ENCODE results near the gene C1QTNF1. TPM values are rescaled to one million over a fixed set of nuclear protein-coding genes. Genes with fewer than 3 reads are reported as not detected.

The C1QTNF1 gene
- polyA plus RNA-seq, 1 of the 3 experiments (the other 2 are of a cell fraction): 14.3 TPM

DNA sequence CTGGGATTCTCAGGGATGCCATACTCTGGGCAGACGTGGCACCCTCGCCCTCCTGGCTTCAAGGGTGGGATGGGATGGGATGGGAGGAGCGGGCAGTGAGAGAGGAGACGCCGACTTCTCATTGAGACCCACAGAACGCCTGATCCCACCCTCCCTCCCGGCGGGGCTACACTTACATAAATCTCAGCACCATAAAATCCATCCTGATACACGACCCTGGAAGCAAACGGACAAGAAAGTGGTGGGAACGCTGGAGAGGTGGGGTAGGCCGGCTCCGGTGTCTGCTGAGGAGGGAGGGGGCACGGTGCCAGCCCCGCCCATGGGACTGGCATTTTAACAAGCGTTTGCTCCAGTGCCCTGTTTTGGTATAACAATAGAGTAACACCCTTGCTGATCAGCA is 72.5 kb downstream of the C1QTNF1 start:
- ChIA-PET CTCF (interaction anchor here (1.8 to 45.1 kb wide), 3 partner anchors 10 to 293 kb away, joined by 5 to 1305 read pairs (median 364); no protein-coding TSS in a partner anchor), POLR2A (no interaction called here)
- Histone ChIP-seq H3K27ac (ENCODE audit: low read depth in 2 of 2, low read length in 1 of 2) (no peak overlapping the region), H3K9me2 (no peaks in the 10 kb centered on the region), H3K79me2 (ENCODE audit: insufficient read depth) (no peaks in the 10 kb centered on the region), H4K20me1 (ENCODE audit: insufficient read depth) (no peaks in the 10 kb centered on the region), H2AFZ (ENCODE audit: low read depth) (no peak overlapping the region), H3F3A (replicated peaks; ENCODE audit: insufficient read depth) (no peaks in the 10 kb centered on the region), H3K9me3 (no peaks in the 10 kb centered on the region), H3K4me1 (ENCODE audit: control insufficient read depth in 1 of 2, insufficient read depth in 2 of 2, low read depth in 1 of 2, low read length in 1 of 2) (no peaks in the 10 kb centered on the region; a peak in 1 of 4 replicates), H3K27me3 (ENCODE audit: insufficient read depth) (peaks cover 47% of the 10 kb centered on the region), H3K9ac (no peak overlapping the region), H3K36me3 (replicated peaks in 1 of 2; ENCODE audit: control insufficient read depth in 1 of 2, insufficient read depth in 2 of 2, low read length in 1 of 2) (no peaks in the 10 kb centered on the region), H3K4me3 (ENCODE audit: low read depth in 2 of 2, low read length in 1 of 2) (no peak overlapping the region), H3K4me2 (no peak overlapping the region)
- TF ChIP-seq RXRA (IDR thresholded peaks at IDR 0.05; ENCODE audit: borderline replicate concordance, low read depth): no peak
- WGBS (ENCODE audit: low lambda C conversion rate): 61% methylated on average over 12 of the region's 16 CpGs
- DNase-seq: no peak

DNA sequence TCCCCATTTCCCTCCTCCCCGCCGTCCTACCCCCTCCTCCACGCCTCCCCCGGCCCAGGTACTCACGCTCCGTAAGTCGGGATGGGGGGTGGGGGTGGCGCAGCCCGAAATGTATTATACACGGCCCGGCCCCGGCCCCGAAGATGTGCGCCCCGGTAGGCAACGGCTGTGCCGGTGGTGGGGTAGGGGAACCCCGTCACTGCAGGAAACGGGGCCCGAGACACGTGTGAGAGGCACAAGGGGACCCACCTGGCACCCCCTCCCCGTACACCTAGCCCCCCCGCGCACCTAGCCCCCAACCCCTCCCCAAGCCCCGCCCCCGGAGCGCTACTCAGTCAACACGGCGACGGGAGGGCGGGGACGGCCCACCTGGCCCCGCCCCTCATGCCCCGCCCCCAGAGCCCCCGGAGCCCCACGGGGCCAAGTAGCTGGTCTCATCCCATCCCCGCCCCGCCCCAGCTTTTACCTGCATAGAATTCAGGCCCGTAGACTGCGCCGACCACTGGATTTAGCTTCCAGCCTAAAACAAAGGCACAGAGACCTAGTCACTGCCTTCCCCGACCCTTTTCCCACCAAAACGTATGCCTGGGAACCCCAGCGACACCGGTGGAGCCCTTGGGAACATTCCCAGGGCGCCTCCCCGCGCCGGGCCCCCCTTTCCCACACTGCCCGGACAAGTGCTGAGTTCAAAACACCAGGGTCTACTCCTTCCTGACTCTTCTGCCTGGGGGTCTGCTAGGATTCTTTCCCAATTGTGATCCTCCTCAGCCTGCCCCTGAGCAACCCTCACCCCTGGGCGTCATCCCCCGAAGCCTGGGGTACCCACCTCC is 73.5 kb downstream of the C1QTNF1 start:
- CTCF ChIA-PET: interaction anchor here (0.9 to 45.1 kb wide), 7 partner anchors 11 to 303 kb away, joined by 3 to 1305 read pairs (median 5); no protein-coding TSS in a partner anchor

More for the DNA sequence above, 73.5 kb downstream of the C1QTNF1 start:
- Histone ChIP-seq H3K9ac (no peak overlapping the region), H3K27me3 (ENCODE audit: insufficient read depth) (peaks cover 47% of the 10 kb centered on the region), H3K9me2 (no peaks in the 10 kb centered on the region), H4K20me1 (ENCODE audit: insufficient read depth) (no peaks in the 10 kb centered on the region), H3K4me3 (ENCODE audit: low read depth in 2 of 2, low read length in 1 of 2) (no peak overlapping the region), H3F3A (replicated peaks; ENCODE audit: insufficient read depth) (no peaks in the 10 kb centered on the region), H3K4me2 (no peak overlapping the region), H3K79me2 (ENCODE audit: insufficient read depth) (no peaks in the 10 kb centered on the region), H3K4me1 (ENCODE audit: control insufficient read depth in 1 of 2, insufficient read depth in 2 of 2, low read depth in 1 of 2, low read length in 1 of 2) (no peaks in the 10 kb centered on the region; a peak in 1 of 4 replicates), H3K36me3 (replicated peaks in 1 of 2; ENCODE audit: control insufficient read depth in 1 of 2, insufficient read depth in 2 of 2, low read length in 1 of 2) (no peaks in the 10 kb centered on the region), H3K27ac (ENCODE audit: low read depth in 2 of 2, low read length in 1 of 2) (no peak overlapping the region), H3K9me3 (no peaks in the 10 kb centered on the region), H2AFZ (ENCODE audit: low read depth) (no peak overlapping the region)
- 17% methylated on average over 36 of the region's 52 CpGs for WGBS (ENCODE audit: low lambda C conversion rate)
- DNase-seq: peak; percentile 70
- TF ChIP-seq, protein P1, sequence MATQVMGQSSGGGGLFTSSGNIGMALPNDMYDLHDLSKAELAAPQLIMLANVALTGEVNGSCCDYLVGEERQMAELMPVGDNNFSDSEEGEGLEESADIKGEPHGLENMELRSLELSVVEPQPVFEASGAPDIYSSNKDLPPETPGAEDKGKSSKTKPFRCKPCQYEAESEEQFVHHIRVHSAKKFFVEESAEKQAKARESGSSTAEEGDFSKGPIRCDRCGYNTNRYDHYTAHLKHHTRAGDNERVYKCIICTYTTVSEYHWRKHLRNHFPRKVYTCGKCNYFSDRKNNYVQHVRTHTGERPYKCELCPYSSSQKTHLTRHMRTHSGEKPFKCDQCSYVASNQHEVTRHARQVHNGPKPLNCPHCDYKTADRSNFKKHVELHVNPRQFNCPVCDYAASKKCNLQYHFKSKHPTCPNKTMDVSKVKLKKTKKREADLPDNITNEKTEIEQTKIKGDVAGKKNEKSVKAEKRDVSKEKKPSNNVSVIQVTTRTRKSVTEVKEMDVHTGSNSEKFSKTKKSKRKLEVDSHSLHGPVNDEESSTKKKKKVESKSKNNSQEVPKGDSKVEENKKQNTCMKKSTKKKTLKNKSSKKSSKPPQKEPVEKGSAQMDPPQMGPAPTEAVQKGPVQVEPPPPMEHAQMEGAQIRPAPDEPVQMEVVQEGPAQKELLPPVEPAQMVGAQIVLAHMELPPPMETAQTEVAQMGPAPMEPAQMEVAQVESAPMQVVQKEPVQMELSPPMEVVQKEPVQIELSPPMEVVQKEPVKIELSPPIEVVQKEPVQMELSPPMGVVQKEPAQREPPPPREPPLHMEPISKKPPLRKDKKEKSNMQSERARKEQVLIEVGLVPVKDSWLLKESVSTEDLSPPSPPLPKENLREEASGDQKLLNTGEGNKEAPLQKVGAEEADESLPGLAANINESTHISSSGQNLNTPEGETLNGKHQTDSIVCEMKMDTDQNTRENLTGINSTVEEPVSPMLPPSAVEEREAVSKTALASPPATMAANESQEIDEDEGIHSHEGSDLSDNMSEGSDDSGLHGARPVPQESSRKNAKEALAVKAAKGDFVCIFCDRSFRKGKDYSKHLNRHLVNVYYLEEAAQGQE (IDR thresholded peaks at IDR 0.05; ENCODE audit: low read depth, low read length): no peak
- no peak for TF ChIP-seq FOXJ3 (CRISPR knock-in tag; IDR thresholded peaks at IDR 0.05)
- TF ChIP-seq SMC3 (IDR thresholded peaks at IDR 0.05; ENCODE audit: low read depth, low read length): no peak
- no peak for TF ChIP-seq MXI1 (IDR thresholded peaks at IDR 0.05; ENCODE audit: low read depth, low read length)
- TF ChIP-seq NRF1 (IDR thresholded peaks at IDR 0.05; ENCODE audit: low read depth, low read length): no peak
- no peak for TF ChIP-seq RXRA (IDR thresholded peaks at IDR 0.05; ENCODE audit: borderline replicate concordance, low read depth)
- TF ChIP-seq ELF1 (IDR thresholded peaks at IDR 0.05): no peak
- TF ChIP-seq EP300 (IDR thresholded peaks at IDR 0.05; ENCODE audit: borderline replicate concordance in 1 of 2, low read depth in 1 of 2, low read length in 1 of 2): no peak
- no peak for TF ChIP-seq MAX (IDR thresholded peaks at IDR 0.05; ENCODE audit: low read depth)
- no peak for TF ChIP-seq GABPA (IDR thresholded peaks at IDR 0.05; ENCODE audit: low read depth)
- TF ChIP-seq TCF12 (IDR thresholded peaks at IDR 0.05): no peak
- TF ChIP-seq GATA2 (CRISPR knock-in tag; IDR thresholded peaks at IDR 0.05): no peak
- no peak for TF ChIP-seq NFIC (IDR thresholded peaks at IDR 0.05; ENCODE audit: borderline replicate concordance)
- TF ChIP-seq POLR2AphosphoS5 (IDR thresholded peaks at IDR 0.05; ENCODE audit: low read depth, low read length): no peak
- no peak for TF ChIP-seq JUND (IDR thresholded peaks at IDR 0.05)
- TF ChIP-seq, protein P2, sequence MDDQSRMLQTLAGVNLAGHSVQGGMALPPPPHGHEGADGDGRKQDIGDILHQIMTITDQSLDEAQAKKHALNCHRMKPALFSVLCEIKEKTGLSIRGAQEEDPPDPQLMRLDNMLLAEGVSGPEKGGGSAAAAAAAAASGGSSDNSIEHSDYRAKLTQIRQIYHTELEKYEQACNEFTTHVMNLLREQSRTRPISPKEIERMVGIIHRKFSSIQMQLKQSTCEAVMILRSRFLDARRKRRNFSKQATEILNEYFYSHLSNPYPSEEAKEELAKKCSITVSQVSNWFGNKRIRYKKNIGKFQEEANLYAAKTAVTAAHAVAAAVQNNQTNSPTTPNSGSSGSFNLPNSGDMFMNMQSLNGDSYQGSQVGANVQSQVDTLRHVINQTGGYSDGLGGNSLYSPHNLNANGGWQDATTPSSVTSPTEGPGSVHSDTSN (IDR thresholded peaks at IDR 0.05): no peak
- no peak for TF ChIP-seq TAF1 (IDR thresholded peaks at IDR 0.05; ENCODE audit: borderline replicate concordance, low read depth, low read length)
- TF ChIP-seq YY1 (IDR thresholded peaks at IDR 0.05; ENCODE audit: low read depth): no peak
- POLR2A ChIA-PET: interaction anchor here (0.6 kb wide), 1 partner anchor 28 kb away, joined by 3 read pairs; no protein-coding TSS in a partner anchor

Measured in SK-N-SH (cell line).